GM19099 (cell line): Measurements from ENCODE around the gene NT5C1B.

Experiments used
- POLR2A ChIP-seq: IDR thresholded peaks from 3 replicates; pipeline ENCODE4 v1.6.1; 2011; ENCODE audit warnings: low read depth; ENCODE audit not compliant: insufficient read length; ENCODE audit errors: extremely low read depth

NT5C1B gene

GRCh38 chr2:18578033-18578432, 11.3 kb downstream of the NT5C1B start:
- no peak for TF ChIP-seq POLR2A

- no peak for TF ChIP-seq POLR2A
Measured at GRCh38 chr2:18566145-18566769, 23.1 kb downstream of the NT5C1B start.

- TF ChIP-seq POLR2A: peak; percentile 68
Measured at GRCh38 chr2:18560797-18561085, 28.6 kb downstream of the NT5C1B start.

- TF ChIP-seq POLR2A: peak; percentile 70
Measured at GRCh38 chr2:18560031-18560796, 29.2 kb downstream of the NT5C1B start, which contains the start of gene RDH14. Gene RDH14, minus strand, starts transcription at chr2:18560653. Its CDS starts 81 bp downstream, at chr2:18560572.

- no peak for TF ChIP-seq POLR2A
Measured at GRCh38 chr2:18559531-18560030, 29.8 kb downstream of the NT5C1B start.

- TF ChIP-seq POLR2A: no peak
Measured at GRCh38 chr2:18558458-18558857, 30.9 kb downstream of the NT5C1B start.

GRCh38 chr2:18557121-18557520, 32.2 kb downstream of the NT5C1B start:
- no peak for TF ChIP-seq POLR2A

GRCh38 chr2:18552351-18553077, 36.9 kb downstream of the NT5C1B start:
- TF ChIP-seq POLR2A: no peak

GRCh38 chr2:18551623-18552022, 37.7 kb downstream of the NT5C1B start:
- no peak for TF ChIP-seq POLR2A

- TF ChIP-seq POLR2A: no peak
Measured at GRCh38 chr2:18551169-18551568, 38.2 kb downstream of the NT5C1B start.

- TF ChIP-seq POLR2A: no peak
Measured at GRCh38 chr2:18550433-18550832, 38.9 kb downstream of the NT5C1B start.

GRCh38 chr2:18549083-18549482, 40.3 kb downstream of the NT5C1B start:
- no peak for TF ChIP-seq POLR2A

- no peak for TF ChIP-seq POLR2A
Measured at GRCh38 chr2:18548621-18549020, 40.7 kb downstream of the NT5C1B start.

GRCh38 chr2:18546567-18546966, 42.8 kb downstream of the NT5C1B start:
- no peak for TF ChIP-seq POLR2A

GRCh38 chr2:18545384-18545783, 44.0 kb downstream of the NT5C1B start:
- no peak for TF ChIP-seq POLR2A

GRCh38 chr2:18544171-18544570, 45.2 kb downstream of the NT5C1B start:
- TF ChIP-seq POLR2A: no peak
